WTC11 (cell line): ENCODE measurements around the gene EPHA6. TPM values are rescaled to one million over a fixed set of nuclear protein-coding genes. Genes with fewer than 3 reads are reported as not detected.

Source experiments
- ATAC-seq: fragments of 200-7000 bp; cut with Tn5 transposase; 2 replicates; pipeline ENCODE4 v1.10.0; 2021; ENCODE audit warnings: mild to moderate bottlenecking, moderate library complexity
- CTCF ChIA-PET: fragments of 300-600 bp; sonication (Branson Sonifier 250); formaldehyde crosslinking; loops from one replicate; lab custom pipeline; 2021; ENCODE audit warnings: antibody characterized with exemption; lab: Charles Lee
- POLR2A ChIA-PET: fragments of 350-600 bp; sonication (Branson Sonifier 250); formaldehyde crosslinking; loops from one replicate; lab custom pipeline; 2021; ENCODE audit warnings: antibody characterized with exemption; lab: Charles Lee
- DNase-seq: peaks from one replicate; pipeline ENCODE4 v3.0.0; 2021; ENCODE audit warnings: low spot score
- H3K27ac Mint-ChIP-seq: 2 replicates; pipeline ENCODE4 v1.8.0; 2021; ENCODE audit warnings: mixed read lengths
- H3K27me3 Mint-ChIP-seq: 2 replicates; pipeline ENCODE4 v1.8.0; 2021; ENCODE audit warnings: low read depth, mild to moderate bottlenecking, moderate library complexity, mixed read lengths
- H3K36me3 Mint-ChIP-seq: 2 replicates; pipeline ENCODE4 v1.8.0; 2021; ENCODE audit warnings: mixed read lengths
- H3K4me1 Mint-ChIP-seq: 2 replicates; pipeline ENCODE4 v1.8.0; 2022; ENCODE audit warnings: mixed read lengths
- H3K4me3 Mint-ChIP-seq: 2 replicates; pipeline ENCODE4 v1.8.0; 2021; ENCODE audit warnings: mild to moderate bottlenecking, moderate library complexity, mixed read lengths
- H3K9me3 Mint-ChIP-seq: 2 replicates; pipeline ENCODE4 v1.8.0; 2021; ENCODE audit warnings: mixed read lengths
- CREM ChIP-seq: sonication (generic); formaldehyde crosslinking; IDR thresholded peaks from 2 replicates; pipeline ENCODE4 v1.8.1; 2022; ENCODE audit warnings: mild to moderate bottlenecking, missing genetic modification reagents, moderate library complexity
- EMX1 ChIP-seq: fragments of 250-450 bp; sonication (Bioruptor Pico); IDR thresholded peaks from 2 replicates; pipeline ENCODE4 v1.8.0; 2021; ENCODE audit warnings: mild to moderate bottlenecking
- ESRRA ChIP-seq: sonication (generic); formaldehyde crosslinking; IDR thresholded peaks from 2 replicates; pipeline ENCODE4 v1.8.1; 2022; ENCODE audit warnings: mild to moderate bottlenecking, missing genetic modification reagents, borderline replicate concordance
- GRHL2 ChIP-seq: fragments of 250-450 bp; sonication (Bioruptor Pico); IDR thresholded peaks from 2 replicates; pipeline ENCODE4 v1.8.0; 2022; ENCODE audit warnings: mild to moderate bottlenecking, moderate library complexity; ENCODE audit not compliant: insufficient replicate concordance, severe bottlenecking
- HMGA2 ChIP-seq: fragments of 250-450 bp; sonication (Bioruptor Pico); IDR thresholded peaks from 2 replicates; pipeline ENCODE4 v1.4.0; 2021; ENCODE audit warnings: mild to moderate bottlenecking, moderate library complexity
- NFE2L1 ChIP-seq: sonication (generic); formaldehyde crosslinking; IDR thresholded peaks from 2 replicates; pipeline ENCODE4 v1.8.1; 2023; ENCODE audit warnings: missing genetic modification reagents
- TCF7 ChIP-seq: sonication (generic); formaldehyde crosslinking; IDR thresholded peaks from 2 replicates; pipeline ENCODE4 v1.8.0; 2022; ENCODE audit warnings: mild to moderate bottlenecking, low read depth, missing genetic modification reagents, moderate library complexity
- TEAD4 ChIP-seq: sonication (generic); formaldehyde crosslinking; IDR thresholded peaks from 2 replicates; pipeline ENCODE4 v1.8.0; 2022; ENCODE audit warnings: mild to moderate bottlenecking, missing genetic modification reagents
- ZNF138 ChIP-seq: sonication (generic); formaldehyde crosslinking; conservative IDR thresholded peaks from 2 replicates; pipeline ENCODE4 v1.8.1; 2022; ENCODE audit warnings: mild to moderate bottlenecking, moderate library complexity, missing genetic modification reagents
- total RNA-seq: library from RNA; stranded (reverse); gene quantifications from 3 replicates; pipeline ENCODE4 v1.2.3, GENCODE V29; 2021
- TF ChIP-seq, protein P1 (sequence below): sonication (generic); formaldehyde crosslinking; IDR thresholded peaks from 2 replicates; pipeline ENCODE4 v1.8.1; 2023; ENCODE audit warnings: mild to moderate bottlenecking, missing genetic modification reagents
- TF ChIP-seq, protein P2 (sequence below): sonication (generic); formaldehyde crosslinking; IDR thresholded peaks from 2 replicates; pipeline ENCODE4 v1.8.1; 2022; ENCODE audit warnings: low read depth, mild to moderate bottlenecking, moderate library complexity, missing genetic modification reagents, borderline replicate concordance
- TF ChIP-seq, protein P3 (sequence below): fragments of 200-600 bp; IDR thresholded peaks from 2 replicates; pipeline ENCODE4 v1.8.0; 2022; ENCODE audit warnings: antibody characterized with exemption
- TF ChIP-seq, protein P4 (sequence below): sonication (generic); formaldehyde crosslinking; IDR thresholded peaks from 2 replicates; pipeline ENCODE4 v1.8.1; 2023; ENCODE audit warnings: mild to moderate bottlenecking, missing genetic modification reagents, moderate library complexity
- TF ChIP-seq, protein P5 (sequence below): sonication (generic); formaldehyde crosslinking; IDR thresholded peaks from 2 replicates; pipeline ENCODE4 v1.8.1; 2022; ENCODE audit warnings: missing genetic modification reagents, borderline replicate concordance
- TF ChIP-seq, protein P6 (sequence below): sonication (generic); formaldehyde crosslinking; IDR thresholded peaks from 2 replicates; pipeline ENCODE4 v1.8.0; 2022; ENCODE audit warnings: missing genetic modification reagents

The EPHA6 gene
- total RNA-seq, 1 experiment from 2014 or later, result 2.1 TPM

DNA sequence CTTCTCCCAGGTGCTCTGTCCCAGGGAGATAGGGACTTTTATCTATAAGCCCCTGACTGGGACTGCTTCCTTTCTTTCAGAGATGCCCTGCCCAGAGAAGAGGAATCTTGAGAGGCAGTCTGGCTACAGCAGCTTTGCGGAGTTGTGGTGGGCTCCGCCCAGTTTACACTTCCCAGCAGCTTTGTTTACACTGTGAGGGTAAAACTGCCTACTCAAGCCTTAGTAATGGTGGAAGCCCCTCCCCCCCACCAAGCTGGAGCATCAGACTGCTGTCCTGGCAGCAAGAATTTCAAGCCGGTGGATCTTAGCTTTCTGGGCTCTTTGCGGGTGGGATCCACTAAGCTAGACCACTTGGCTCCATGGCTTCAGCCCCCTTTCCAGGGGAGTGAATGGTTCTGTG is 696.4 kb downstream of the EPHA6 start (continued):
- TF ChIP-seq, protein P1, sequence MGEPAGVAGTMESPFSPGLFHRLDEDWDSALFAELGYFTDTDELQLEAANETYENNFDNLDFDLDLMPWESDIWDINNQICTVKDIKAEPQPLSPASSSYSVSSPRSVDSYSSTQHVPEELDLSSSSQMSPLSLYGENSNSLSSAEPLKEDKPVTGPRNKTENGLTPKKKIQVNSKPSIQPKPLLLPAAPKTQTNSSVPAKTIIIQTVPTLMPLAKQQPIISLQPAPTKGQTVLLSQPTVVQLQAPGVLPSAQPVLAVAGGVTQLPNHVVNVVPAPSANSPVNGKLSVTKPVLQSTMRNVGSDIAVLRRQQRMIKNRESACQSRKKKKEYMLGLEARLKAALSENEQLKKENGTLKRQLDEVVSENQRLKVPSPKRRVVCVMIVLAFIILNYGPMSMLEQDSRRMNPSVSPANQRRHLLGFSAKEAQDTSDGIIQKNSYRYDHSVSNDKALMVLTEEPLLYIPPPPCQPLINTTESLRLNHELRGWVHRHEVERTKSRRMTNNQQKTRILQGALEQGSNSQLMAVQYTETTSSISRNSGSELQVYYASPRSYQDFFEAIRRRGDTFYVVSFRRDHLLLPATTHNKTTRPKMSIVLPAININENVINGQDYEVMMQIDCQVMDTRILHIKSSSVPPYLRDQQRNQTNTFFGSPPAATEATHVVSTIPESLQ (CRISPR knock-in tag), result no peak

DNA sequence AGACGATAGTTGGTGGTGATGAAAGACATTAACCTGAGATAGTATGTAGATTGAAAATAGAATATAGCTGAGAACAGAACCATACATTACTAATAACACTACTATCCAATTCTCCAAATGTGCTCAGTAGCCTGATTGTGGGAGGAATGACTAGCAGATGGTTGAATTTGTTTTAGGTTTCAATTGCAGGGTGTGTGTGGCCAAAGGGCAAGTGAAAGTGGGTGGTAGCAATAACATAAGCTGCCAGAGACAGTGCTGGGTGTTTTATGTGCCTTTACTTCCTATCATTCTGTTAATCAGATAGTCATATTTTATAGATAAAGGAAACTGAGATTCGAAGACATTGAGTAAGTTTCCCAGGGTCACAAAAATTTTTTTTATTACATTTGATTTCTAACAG is 700.7 kb downstream of the EPHA6 start:
- CTCF ChIA-PET, result no interaction called here
- Mint-ChIP-seq H3K27me3 (no peaks in the 10 kb centered on the region; the same call in 1 of the 2 replicates), H3K27ac (no peak overlapping the region), H3K9me3 (peaks cover 13% of the 10 kb centered on the region), H3K4me3 (no peak overlapping the region), H3K4me1 (0 out of 2 replicates have a peak, but pooled peaks cover 3% of the 10 kb centered on the region), H3K36me3 (no peaks in the 10 kb centered on the region)
- TF ChIP-seq TCF7 (CRISPR knock-in tag) (no peak), NFE2L1 (CRISPR knock-in tag) (no peak), ESRRA (CRISPR knock-in tag) (no peak), GRHL2 (CRISPR knock-in tag) (no peak), ZNF138 (CRISPR knock-in tag) (no peak), HMGA2 (CRISPR knock-in tag) (no peak), TEAD4 (CRISPR knock-in tag) (no peak), CREM (no peak), EMX1 (no peak)
- TF ChIP-seq, protein P2, sequence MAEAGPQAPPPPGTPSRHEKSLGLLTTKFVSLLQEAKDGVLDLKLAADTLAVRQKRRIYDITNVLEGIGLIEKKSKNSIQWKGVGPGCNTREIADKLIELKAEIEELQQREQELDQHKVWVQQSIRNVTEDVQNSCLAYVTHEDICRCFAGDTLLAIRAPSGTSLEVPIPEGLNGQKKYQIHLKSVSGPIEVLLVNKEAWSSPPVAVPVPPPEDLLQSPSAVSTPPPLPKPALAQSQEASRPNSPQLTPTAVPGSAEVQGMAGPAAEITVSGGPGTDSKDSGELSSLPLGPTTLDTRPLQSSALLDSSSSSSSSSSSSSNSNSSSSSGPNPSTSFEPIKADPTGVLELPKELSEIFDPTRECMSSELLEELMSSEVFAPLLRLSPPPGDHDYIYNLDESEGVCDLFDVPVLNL (CRISPR knock-in tag), result no peak
- TF ChIP-seq, protein P3, sequence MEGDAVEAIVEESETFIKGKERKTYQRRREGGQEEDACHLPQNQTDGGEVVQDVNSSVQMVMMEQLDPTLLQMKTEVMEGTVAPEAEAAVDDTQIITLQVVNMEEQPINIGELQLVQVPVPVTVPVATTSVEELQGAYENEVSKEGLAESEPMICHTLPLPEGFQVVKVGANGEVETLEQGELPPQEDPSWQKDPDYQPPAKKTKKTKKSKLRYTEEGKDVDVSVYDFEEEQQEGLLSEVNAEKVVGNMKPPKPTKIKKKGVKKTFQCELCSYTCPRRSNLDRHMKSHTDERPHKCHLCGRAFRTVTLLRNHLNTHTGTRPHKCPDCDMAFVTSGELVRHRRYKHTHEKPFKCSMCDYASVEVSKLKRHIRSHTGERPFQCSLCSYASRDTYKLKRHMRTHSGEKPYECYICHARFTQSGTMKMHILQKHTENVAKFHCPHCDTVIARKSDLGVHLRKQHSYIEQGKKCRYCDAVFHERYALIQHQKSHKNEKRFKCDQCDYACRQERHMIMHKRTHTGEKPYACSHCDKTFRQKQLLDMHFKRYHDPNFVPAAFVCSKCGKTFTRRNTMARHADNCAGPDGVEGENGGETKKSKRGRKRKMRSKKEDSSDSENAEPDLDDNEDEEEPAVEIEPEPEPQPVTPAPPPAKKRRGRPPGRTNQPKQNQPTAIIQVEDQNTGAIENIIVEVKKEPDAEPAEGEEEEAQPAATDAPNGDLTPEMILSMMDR, result no peak
- TF ChIP-seq, protein P4, sequence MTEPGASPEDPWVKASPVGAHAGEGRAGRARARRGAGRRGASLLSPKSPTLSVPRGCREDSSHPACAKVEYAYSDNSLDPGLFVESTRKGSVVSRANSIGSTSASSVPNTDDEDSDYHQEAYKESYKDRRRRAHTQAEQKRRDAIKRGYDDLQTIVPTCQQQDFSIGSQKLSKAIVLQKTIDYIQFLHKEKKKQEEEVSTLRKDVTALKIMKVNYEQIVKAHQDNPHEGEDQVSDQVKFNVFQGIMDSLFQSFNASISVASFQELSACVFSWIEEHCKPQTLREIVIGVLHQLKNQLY, result no peak
- TF ChIP-seq, protein P5, sequence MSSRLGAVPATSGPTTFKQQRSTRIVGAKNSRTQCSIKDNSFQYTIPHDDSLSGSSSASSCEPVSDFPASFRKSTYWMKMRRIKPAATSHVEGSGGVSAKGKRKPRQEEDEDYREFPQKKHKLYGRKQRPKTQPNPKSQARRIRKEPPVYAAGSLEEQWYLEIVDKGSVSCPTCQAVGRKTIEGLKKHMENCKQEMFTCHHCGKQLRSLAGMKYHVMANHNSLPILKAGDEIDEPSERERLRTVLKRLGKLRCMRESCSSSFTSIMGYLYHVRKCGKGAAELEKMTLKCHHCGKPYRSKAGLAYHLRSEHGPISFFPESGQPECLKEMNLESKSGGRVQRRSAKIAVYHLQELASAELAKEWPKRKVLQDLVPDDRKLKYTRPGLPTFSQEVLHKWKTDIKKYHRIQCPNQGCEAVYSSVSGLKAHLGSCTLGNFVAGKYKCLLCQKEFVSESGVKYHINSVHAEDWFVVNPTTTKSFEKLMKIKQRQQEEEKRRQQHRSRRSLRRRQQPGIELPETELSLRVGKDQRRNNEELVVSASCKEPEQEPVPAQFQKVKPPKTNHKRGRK (CRISPR knock-in tag), result no peak
- TF ChIP-seq, protein P6, sequence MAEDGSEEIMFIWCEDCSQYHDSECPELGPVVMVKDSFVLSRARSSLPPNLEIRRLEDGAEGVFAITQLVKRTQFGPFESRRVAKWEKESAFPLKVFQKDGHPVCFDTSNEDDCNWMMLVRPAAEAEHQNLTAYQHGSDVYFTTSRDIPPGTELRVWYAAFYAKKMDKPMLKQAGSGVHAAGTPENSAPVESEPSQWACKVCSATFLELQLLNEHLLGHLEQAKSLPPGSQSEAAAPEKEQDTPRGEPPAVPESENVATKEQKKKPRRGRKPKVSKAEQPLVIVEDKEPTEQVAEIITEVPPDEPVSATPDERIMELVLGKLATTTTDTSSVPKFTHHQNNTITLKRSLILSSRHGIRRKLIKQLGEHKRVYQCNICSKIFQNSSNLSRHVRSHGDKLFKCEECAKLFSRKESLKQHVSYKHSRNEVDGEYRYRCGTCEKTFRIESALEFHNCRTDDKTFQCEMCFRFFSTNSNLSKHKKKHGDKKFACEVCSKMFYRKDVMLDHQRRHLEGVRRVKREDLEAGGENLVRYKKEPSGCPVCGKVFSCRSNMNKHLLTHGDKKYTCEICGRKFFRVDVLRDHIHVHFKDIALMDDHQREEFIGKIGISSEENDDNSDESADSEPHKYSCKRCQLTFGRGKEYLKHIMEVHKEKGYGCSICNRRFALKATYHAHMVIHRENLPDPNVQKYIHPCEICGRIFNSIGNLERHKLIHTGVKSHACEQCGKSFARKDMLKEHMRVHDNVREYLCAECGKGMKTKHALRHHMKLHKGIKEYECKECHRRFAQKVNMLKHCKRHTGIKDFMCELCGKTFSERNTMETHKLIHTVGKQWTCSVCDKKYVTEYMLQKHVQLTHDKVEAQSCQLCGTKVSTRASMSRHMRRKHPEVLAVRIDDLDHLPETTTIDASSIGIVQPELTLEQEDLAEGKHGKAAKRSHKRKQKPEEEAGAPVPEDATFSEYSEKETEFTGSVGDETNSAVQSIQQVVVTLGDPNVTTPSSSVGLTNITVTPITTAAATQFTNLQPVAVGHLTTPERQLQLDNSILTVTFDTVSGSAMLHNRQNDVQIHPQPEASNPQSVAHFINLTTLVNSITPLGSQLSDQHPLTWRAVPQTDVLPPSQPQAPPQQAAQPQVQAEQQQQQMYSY (CRISPR knock-in tag), result no peak
- POLR2A ChIA-PET, result no interaction called here
- ATAC-seq (no peak), DNase-seq (no peak)
